Mesenchymal stem cell (in vitro differentiated cells and primary cell): ENCODE data around the gene ACAA1.
"Not testable (repeated sequence)": the region's sequence is repeated elsewhere in the genome, so short reads cannot be mapped to it uniquely, and the experiment has no call there.

Source experiments
- DNase-seq: peaks from one replicate; pipeline ENCODE4 v3.0.0-alpha.2; 2013
- H2AFZ ChIP-seq: one replicate; pipeline ENCODE4 v1.6.1; 2013; ENCODE audit warnings: low read depth, mild to moderate bottlenecking, control low read depth, inconsistent platforms, low read length, moderate library complexity
- H2AK5ac ChIP-seq: 2 replicates; pipeline ENCODE4 v1.6.1; 2013; ENCODE audit warnings: low read length, moderate library complexity, mild to moderate bottlenecking, inconsistent platforms; ENCODE audit not compliant: severe bottlenecking
- H2BK120ac ChIP-seq: one replicate; pipeline ENCODE4 v1.6.1; 2013; ENCODE audit warnings: low read depth, mild to moderate bottlenecking, inconsistent platforms, low read length, moderate library complexity
- H2BK12ac ChIP-seq, 2 experiments: one replicate each; pipeline ENCODE4 v1.6.1; 2013; ENCODE audit warnings: inconsistent platforms in 2 of 2, low read length in 2 of 2, mild to moderate bottlenecking in 2 of 2, moderate library complexity in 2 of 2, control low read depth in 1 of 2
- H2BK15ac ChIP-seq: one replicate; pipeline ENCODE4 v1.6.1; 2013; ENCODE audit warnings: mild to moderate bottlenecking, low read depth, inconsistent platforms; ENCODE audit not compliant: poor library complexity, severe bottlenecking
- H2BK5ac ChIP-seq: 2 replicates; pipeline ENCODE4 v1.6.1; 2013; ENCODE audit warnings: low read depth, mild to moderate bottlenecking, low read length, control low read depth, inconsistent platforms; ENCODE audit not compliant: poor library complexity, severe bottlenecking
- H3K14ac ChIP-seq, 2 experiments: one replicate each; pipeline ENCODE4 v1.6.1; 2013; ENCODE audit warnings: inconsistent platforms in 2 of 2, low read length in 2 of 2, control low read depth in 1 of 2, mild to moderate bottlenecking in 1 of 2, moderate library complexity in 1 of 2
- H3K18ac ChIP-seq, 2 experiments: one replicate each; pipeline ENCODE4 v1.6.1; 2013; ENCODE audit warnings: inconsistent platforms in 2 of 2, low read length in 2 of 2, control low read depth in 1 of 2, low read depth in 1 of 2, mild to moderate bottlenecking in 1 of 2
- H3K23ac ChIP-seq, 2 experiments: one replicate each; pipeline ENCODE4 v1.6.1; 2013; ENCODE audit warnings: inconsistent platforms in 2 of 2, low read length in 2 of 2, mild to moderate bottlenecking in 2 of 2, moderate library complexity in 2 of 2, control low read depth in 1 of 2
- H3K27ac ChIP-seq: 2 replicates; pipeline ENCODE4 v1.5.1; 2013; ENCODE audit warnings: mild to moderate bottlenecking, moderate library complexity, low read length, control low read depth, inconsistent platforms; ENCODE audit not compliant: poor library complexity, severe bottlenecking
- H3K27me3 ChIP-seq, 2 experiments: 2 replicates each; pipeline versions ENCODE4 v1.6.1 to v1.7.0; 2013; ENCODE audit warnings: low read length in 2 of 2, mild to moderate bottlenecking in 2 of 2, moderate library complexity in 2 of 2, control low read depth in 1 of 2, inconsistent platforms in 1 of 2; ENCODE audit not compliant: control insufficient read depth in 1 of 2, insufficient read depth in 1 of 2
- H3K36me3 ChIP-seq, 2 experiments: 2 replicates each; pipeline versions ENCODE4 v1.6.1 to v1.7.0; 2013; ENCODE audit warnings: low read length in 2 of 2, control low read depth in 1 of 2, inconsistent platforms in 1 of 2, low read depth in 1 of 2, mild to moderate bottlenecking in 1 of 2; ENCODE audit not compliant: insufficient read depth in 2 of 2, control insufficient read depth in 1 of 2
- H3K4ac ChIP-seq, 2 experiments: one replicate each; pipeline ENCODE4 v1.6.1; 2013; ENCODE audit warnings: inconsistent platforms in 2 of 2, low read length in 2 of 2, mild to moderate bottlenecking in 2 of 2, moderate library complexity in 2 of 2, control low read depth in 1 of 2, low read depth in 1 of 2
- H3K4me1 ChIP-seq: 2 replicates; pipeline ENCODE4 v1.6.1; 2013; ENCODE audit warnings: low read depth, low read length, control low read depth; ENCODE audit not compliant: control insufficient read depth, insufficient read depth
- H3K4me2 ChIP-seq: 2 replicates; pipeline ENCODE4 v1.6.1; 2013; ENCODE audit warnings: low read length, mild to moderate bottlenecking, inconsistent platforms; ENCODE audit not compliant: poor library complexity, severe bottlenecking
- H3K4me3 ChIP-seq, 2 experiments: 2 replicates each; pipeline versions ENCODE4 v1.5.1 to v1.7.0; 2013; ENCODE audit warnings: low read length in 2 of 2, mild to moderate bottlenecking in 2 of 2, control low read depth in 1 of 2, low read depth in 1 of 2; ENCODE audit not compliant: insufficient read depth in 1 of 2
- H3K79me1 ChIP-seq: replicated peaks from 2 replicates; pipeline ENCODE4 v1.6.1; 2013; ENCODE audit warnings: mild to moderate bottlenecking, control low read depth, low read length, inconsistent platforms; ENCODE audit not compliant: poor library complexity, severe bottlenecking
- H3K9ac ChIP-seq: 2 replicates; pipeline ENCODE4 v1.7.0; 2013; ENCODE audit warnings: mild to moderate bottlenecking, low read length, moderate library complexity
- H3K9me3 ChIP-seq: 2 replicates; pipeline ENCODE4 v1.7.0; 2013; ENCODE audit warnings: mild to moderate bottlenecking, low read length; ENCODE audit not compliant: control insufficient read depth
- H4K8ac ChIP-seq: one replicate; pipeline ENCODE4 v1.6.1; 2013; ENCODE audit warnings: inconsistent platforms, mild to moderate bottlenecking, low read length, moderate library complexity
- H4K91ac ChIP-seq: one replicate; pipeline ENCODE4 v1.6.1; 2013; ENCODE audit warnings: mild to moderate bottlenecking, low read length, inconsistent platforms
- whole genome bisulfite sequencing: methylation state at CpG from one replicate; pipeline ENCODE4 v1.1.7; 2013; ENCODE audit warnings: mixed read lengths; 5-methylcytosine and 5-hydroxymethylcytosine counted together

ACAA1 gene

DNA sequence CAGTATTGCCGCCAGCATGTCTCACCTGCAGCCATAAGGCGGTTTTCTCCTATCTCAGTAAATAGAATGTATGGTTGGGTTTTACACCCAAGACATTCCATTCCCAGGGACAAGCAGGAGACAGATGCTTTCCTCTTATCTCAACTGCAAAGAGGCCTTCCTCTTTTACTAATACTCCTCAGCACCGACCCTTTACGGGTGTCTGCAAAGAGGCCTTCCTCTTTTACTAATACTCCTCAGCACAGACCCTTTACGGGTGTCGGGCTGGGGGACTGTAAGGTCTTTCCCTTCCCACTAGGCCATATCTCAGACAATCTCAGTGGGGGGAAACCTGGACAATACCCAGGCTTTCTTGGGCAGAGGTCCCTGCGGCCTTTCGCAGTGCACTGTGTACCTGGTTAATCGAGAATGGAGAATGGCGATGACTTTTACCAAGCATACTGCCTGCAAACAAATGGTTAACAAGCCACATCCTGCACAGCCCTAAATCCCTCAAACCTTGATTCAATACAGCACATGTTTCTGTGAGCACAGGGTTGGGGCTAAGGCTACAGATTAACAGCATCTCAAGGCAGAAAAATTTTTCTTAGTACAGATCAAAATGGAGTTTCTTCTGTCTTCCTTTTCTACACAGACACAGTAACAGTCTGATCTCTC lies 1.2 kb downstream of the ACAA1 start:
- not testable (repeated sequence) for H3K23ac ChIP-seq, H3K14ac ChIP-seq, H2AK5ac ChIP-seq, H4K8ac ChIP-seq, H2BK5ac ChIP-seq, H3K27ac ChIP-seq, H4K91ac ChIP-seq, H2BK15ac ChIP-seq, H2BK12ac ChIP-seq, H3K9me3 ChIP-seq, H3K18ac ChIP-seq, H3K4ac ChIP-seq, H3K27me3 ChIP-seq, H2AFZ ChIP-seq, H2BK120ac ChIP-seq
- peaks cover 25% of the 10 kb centered on the region for H3K4me1 ChIP-seq
- H3K36me3 ChIP-seq, result peaks cover 36 to 50% of the 10 kb centered on the region in 2 experiments
- peak overlapping the region in 1 of 2 experiments; percentile 95 for H3K4me3 ChIP-seq
- peak; percentile 8 for DNase-seq
- peak overlapping the region; percentile 93 for H3K9ac ChIP-seq
- H3K4me2 ChIP-seq, result peak overlapping the region; percentile 82
- WGBS, result 74% methylated on average over 10 of the region's 10 CpGs
- peaks cover 47% of the 10 kb centered on the region for H3K79me1 ChIP-seq

- not testable (repeated sequence) for H3K27me3 ChIP-seq, H3K23ac ChIP-seq, H2AK5ac ChIP-seq, H3K9ac ChIP-seq, H2AFZ ChIP-seq, H3K18ac ChIP-seq, H4K91ac ChIP-seq, H3K9me3 ChIP-seq, H2BK120ac ChIP-seq, H4K8ac ChIP-seq, H3K27ac ChIP-seq, H3K14ac ChIP-seq, H2BK15ac ChIP-seq, H2BK12ac ChIP-seq, DNase-seq, H2BK5ac ChIP-seq, H3K4me2 ChIP-seq, H3K4ac ChIP-seq, H3K4me3 ChIP-seq
- Histone ChIP-seq H3K79me1 (peaks cover 44% of the 10 kb centered on the region), H3K36me3 (peaks cover 37 to 58% of the 10 kb centered on the region in 2 experiments), H3K4me1 (peaks cover 19% of the 10 kb centered on the region)
- 98% methylated on average over 10 of the region's 10 CpGs for WGBS
These were observed 2.3 kb downstream of the ACAA1 start for GRCh38 chr3:38134517-38135143.

GRCh38 chr3:38133557-38134405 lies 3.1 kb downstream of the ACAA1 start:
- 92% methylated on average over 10 of the region's 10 CpGs for WGBS
- Histone ChIP-seq H4K8ac (no peak overlapping the region), H3K9ac (no peak overlapping the region), H3K79me1 (peaks cover 44% of the 10 kb centered on the region), H4K91ac (no peak overlapping the region), H2BK15ac (no peak overlapping the region), H2AFZ (no peak overlapping the region), H2BK12ac (no peak overlapping the region), H3K27ac (no peak overlapping the region), H3K18ac (no peak overlapping the region), H3K4me2 (no peak overlapping the region), H3K4me1 (peaks cover 13% of the 10 kb centered on the region), H3K27me3 (no peaks in the 10 kb centered on the region), H3K36me3 (peaks cover 46 to 66% of the 10 kb centered on the region in 2 experiments), H2BK120ac (no peak overlapping the region), H2BK5ac (no peak overlapping the region), H3K4ac (no peak overlapping the region), H3K9me3 (no peaks in the 10 kb centered on the region), H3K4me3 (no peak overlapping the region), H3K23ac (no peak overlapping the region), H2AK5ac (no peak overlapping the region), H3K14ac (no peak overlapping the region)
- no peak for DNase-seq

- WGBS, result 97% methylated on average over 3 of the region's 3 CpGs
- no peak overlapping the region for H2AFZ ChIP-seq
These were observed 3.7 kb downstream of the ACAA1 start for GRCh38 chr3:38133209-38133556.

More at GRCh38 chr3:38133209-38133556, 3.7 kb downstream of the ACAA1 start:
- H3K79me1 ChIP-seq, result peaks cover 46% of the 10 kb centered on the region
- no peak overlapping the region for H3K23ac ChIP-seq
- H2BK12ac ChIP-seq, result no peak overlapping the region
- H3K9ac ChIP-seq, result no peak overlapping the region
- H2BK5ac ChIP-seq, result no peak overlapping the region
- peaks cover 11% of the 10 kb centered on the region for H3K4me1 ChIP-seq
- H3K27me3 ChIP-seq, result no peaks in the 10 kb centered on the region
- H3K4me3 ChIP-seq, result no peak overlapping the region
- no peak overlapping the region for H4K8ac ChIP-seq
- H3K36me3 ChIP-seq, result peaks cover 50 to 71% of the 10 kb centered on the region in 2 experiments
- no peak overlapping the region for H2BK15ac ChIP-seq
- H3K9me3 ChIP-seq, result no peaks in the 10 kb centered on the region
- H3K14ac ChIP-seq, result no peak overlapping the region
- no peak overlapping the region for H3K4me2 ChIP-seq
- H3K27ac ChIP-seq, result no peak overlapping the region
- no peak overlapping the region for H2BK120ac ChIP-seq
- no peak overlapping the region for H3K4ac ChIP-seq
- no peak overlapping the region for H3K18ac ChIP-seq
- H4K91ac ChIP-seq, result no peak overlapping the region
- no peak for DNase-seq
- H2AK5ac ChIP-seq, result no peak overlapping the region
